ENCODE data around the gene FABP3.

The FABP3 gene

GRCh38 chr1:31371121-31371959, 1.5 kb downstream of the FABP3 start:
- DNase-seq, result no peak

DNA sequence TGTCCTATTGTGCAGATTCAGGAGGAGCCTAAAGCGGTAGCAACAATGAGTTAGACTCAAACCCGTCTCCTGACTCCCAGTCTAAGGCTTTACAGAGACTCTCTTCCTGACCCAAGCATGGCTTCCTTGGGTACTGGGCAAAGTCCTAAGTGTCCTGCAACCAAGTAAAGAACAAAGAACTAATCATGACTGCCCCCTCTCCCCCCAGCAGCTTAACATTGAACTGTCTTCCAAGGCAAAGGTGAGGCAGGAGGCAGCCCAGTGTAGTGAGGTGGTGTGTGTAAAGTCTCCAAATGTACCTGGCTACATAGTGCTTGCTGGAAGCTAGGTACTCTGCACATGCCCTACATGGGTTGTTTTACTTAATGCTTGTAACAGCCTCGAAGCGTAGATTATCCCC, 2.3 kb downstream of the FABP3 start:
- DNase-seq, result no peak

- DNase-seq, result no peak
These were observed 2.9 kb downstream of the FABP3 start for GRCh38 chr1:31370021-31370420.

DNA sequence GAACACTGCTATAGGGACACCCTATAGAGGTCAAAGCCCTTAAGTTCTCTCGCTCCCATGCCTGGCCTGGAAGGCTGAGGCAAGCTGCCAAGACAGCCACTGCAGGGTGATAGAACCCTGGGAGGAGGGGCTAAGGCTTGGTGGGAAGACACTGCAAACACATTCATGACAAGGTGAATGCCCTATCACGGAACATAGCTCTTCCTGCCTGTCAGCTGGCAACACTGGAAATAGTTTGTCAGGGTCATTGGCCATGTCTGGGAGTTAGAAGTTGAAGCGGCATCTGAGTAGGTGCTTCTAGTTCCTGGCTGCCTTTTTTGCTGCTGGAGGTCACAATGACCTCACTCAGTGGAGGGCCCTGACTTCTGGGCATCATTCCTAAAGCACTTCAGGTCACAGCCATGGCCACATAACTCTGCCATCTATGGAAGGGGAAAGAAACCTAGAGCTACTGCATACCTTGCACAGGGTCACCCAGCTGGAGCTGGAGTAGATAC, 4.2 kb downstream of the FABP3 start:
- DNase-seq, result no peak

DNA sequence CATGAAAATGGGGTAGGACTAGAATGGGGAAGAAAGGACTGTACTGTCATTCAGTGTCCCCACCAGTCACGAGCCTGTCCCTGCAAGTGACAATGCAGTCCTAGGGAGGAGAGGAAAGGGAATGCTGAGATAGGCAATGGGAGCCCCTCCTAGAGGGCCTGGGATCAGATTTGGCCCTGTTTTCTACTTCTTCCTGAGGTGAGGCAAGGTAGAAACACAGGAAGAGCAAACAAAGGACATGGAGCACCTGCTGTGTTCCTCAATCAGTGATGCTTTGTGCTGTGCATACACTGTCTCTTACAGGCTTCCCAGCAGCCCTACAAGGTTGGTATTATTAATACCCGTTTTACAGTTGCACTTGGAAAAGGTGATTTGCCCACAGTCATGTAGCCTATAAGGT, 6.1 kb downstream of the FABP3 start:
- no peak for DNase-seq

DNA sequence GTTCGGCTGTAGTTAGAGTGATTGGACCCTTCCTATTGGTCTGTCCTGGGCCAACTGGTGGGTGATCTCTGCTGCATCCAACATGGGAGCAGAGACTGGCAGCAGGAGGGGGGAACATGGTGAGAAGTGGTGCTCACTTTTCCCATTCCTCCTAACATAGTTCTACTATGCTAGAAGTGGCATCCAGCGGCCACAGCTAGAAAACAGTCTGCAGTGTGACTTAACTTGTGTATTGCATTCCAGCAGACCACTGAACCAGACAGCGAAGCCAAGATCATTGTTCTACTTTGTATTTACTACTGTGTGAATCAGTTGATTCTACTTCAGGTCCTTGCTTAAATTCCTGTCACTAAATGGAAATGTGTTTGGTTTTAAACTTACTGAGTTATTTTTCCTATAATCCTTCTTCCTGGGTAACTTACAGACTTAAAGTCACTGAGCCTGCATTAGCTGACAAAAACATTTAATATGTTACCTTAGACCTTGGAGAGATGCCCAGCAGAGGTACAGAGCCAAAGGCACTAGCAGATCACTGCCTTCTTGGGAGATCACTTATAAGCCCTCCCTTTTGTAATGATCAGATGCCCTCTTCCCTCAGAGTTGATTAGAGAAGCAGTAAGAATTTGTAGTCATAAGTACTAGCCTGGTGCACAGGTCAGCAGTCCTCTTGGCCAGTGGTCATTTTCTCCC, 8.2 kb downstream of the FABP3 start:
- DNase-seq, result no peak

DNA sequence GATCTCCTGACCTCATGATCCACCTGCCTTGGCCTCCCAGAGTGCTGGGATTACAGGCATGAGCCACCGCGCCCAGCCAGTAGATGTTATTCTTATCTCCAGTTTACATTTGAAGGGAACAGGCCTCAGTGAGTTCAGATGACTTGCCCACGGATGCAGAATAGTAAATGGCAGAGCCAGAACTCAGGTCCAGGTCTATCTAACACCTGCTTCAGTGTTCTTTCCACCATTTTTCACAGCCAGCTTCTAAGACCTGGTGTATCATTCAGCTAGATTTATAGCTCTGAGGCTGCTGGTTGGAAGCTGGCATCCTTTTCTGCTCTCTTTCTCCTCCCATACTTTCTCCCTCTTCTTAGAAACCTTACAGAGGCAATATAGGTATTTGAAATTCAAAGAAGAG, 10.8 kb downstream of the FABP3 start:
- no peak for DNase-seq

- DNase-seq, result no peak
These were observed 11.3 kb downstream of the FABP3 start for GRCh38 chr1:31361607-31362006.

DNA sequence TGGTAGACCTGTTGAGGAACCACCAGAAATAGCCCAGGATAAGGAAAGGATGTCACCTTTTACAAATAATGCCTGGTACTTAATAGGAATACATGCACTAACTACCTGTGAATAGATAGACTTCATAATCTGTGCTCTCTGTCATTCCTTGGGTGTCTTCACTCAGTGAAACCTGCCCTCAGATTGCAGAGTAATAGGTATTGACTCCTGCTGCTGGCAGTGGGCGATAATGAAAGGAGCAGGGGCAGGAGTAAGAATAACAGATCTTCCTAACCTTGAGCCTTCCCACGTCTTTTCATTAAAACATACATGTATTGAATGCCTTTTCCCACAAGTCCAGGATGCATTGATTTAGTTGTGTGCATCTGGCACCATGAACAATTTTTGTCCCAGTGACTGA, 16.4 kb downstream of the FABP3 start:
- DNase-seq, result no peak

DNA sequence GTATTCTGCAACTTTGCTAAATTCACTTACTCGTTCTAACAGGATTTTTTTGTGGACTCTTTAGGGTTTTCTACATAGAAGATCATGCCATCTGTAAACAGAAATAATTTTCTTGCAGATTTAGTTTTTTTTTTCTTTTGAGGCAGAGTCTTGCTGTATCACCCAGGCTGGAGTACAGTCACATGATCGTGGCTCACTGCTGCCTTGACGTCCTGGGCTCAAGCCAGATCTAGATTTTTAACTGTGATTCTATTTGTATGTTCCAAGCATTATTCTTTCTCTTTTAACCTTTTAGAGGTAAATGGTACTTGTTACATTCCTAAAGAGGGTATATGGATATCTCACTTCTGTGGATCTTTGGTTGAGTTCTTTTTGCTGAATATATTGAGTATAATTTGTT, 18.6 kb downstream of the FABP3 start:
- DNase-seq, result no peak

- DNase-seq, result no peak
These were observed 24.4 kb downstream of the FABP3 start for GRCh38 chr1:31348449-31348848.

DNA sequence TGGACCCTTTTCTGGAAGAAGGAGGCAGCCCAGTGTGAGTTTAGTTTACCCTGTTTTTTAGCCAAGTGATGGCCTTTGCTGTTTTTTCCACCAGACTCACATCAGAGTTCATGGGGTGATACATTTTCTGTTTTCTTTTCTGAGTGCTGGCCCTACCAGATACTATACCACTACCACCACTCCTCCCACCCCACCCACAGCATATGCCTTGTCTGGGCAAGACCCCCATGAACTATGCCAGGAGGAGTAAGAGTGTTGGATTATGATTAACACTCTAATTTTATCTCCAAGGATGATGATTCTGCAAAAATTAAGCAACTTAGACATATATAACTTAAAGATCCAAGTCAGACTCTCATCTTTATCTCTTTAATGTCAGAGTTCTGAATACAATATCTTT, 26.1 kb downstream of the FABP3 start:
- no peak for DNase-seq

DNA sequence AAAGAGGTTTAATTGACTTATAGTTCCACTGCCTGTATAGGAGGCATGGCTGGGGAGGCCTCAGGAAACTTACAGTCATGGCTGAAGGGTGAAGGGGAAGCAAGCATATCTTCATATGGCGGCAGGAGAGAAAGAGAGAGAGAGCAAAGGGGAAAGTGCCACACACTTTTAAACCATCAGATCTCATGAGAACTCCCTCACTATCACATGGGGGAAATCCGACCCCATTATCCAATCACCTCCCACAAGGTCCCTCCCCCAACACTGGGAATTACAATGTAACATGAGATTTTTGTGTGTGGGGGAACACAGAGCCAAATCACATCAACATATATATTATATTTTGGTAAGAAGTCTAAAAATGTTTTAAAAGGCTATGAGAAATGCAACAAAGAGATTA, 27.2 kb downstream of the FABP3 start:
- DNase-seq, result no peak

DNA sequence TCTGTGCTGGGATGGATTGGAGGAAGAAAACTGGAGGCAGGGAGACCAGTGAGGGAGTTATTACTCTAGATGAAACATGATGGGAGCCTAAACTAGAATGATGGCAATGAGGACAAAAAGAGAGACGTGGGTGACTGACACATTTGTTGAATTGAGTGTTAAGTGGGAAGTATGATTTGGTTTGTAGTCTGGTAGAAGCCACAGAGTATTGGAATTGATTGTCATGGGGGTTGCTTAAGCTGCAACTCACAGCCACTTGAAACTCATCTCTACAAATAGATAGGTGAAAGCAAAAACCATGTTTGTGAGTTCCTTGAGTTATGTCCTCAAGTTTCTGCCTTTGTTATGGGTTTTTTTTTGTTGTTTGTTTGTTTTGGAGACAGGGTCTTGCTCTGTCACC, 28.4 kb downstream of the FABP3 start:
- no peak for DNase-seq

DNA sequence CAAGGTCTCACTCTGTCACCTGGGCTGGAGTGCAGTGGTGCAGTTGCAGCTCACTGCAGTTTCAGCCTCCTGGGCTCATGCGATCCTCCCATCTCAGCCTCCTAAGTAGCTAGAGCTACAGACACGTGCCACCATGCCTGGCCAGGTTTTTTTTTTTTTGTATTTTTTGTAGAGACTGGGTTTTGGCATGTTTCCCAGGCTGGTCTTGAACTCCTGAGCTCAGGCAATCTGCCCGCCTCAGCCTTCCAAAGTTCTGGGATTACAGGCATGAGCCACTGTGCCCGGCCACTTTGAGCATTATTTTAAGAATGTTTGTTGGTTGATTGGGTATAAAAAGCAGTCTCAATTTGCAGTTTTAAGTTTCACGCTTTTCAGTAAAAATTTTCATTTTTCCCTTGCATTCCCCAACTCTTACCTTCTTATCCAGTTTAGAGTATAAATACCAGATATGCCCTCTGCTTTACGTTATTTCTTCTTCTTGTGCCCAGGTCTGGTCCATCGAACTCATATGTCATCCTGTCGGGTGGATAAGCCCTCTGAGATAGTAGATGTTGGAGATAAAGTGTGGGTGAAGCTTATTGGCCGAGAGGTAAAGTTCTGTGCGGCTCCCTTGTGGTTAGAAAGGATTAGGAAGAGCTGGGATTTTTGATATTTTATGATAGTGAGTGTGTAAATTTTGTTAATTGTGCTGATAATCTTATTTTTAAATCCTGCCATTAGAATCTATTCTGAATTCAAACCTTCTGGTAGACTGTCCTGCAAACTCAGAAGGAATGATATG, 36.0 kb downstream of the FABP3 start:
- no peak for DNase-seq

- no peak for DNase-seq
These were observed 37.9 kb downstream of the FABP3 start for GRCh38 chr1:31335007-31335406.

GRCh38 chr1:31327381-31327780, 45.5 kb downstream of the FABP3 start:
- no peak for DNase-seq

- no peak for DNase-seq
These were observed 46.4 kb downstream of the FABP3 start for GRCh38 chr1:31326461-31326860.

GRCh38 chr1:31324992-31325391, 47.9 kb downstream of the FABP3 start:
- no peak for DNase-seq

- DNase-seq, result no peak
These were observed 48.8 kb downstream of the FABP3 start for GRCh38 chr1:31324093-31324492.

GRCh38 chr1:31318146-31318545, 54.7 kb downstream of the FABP3 start:
- DNase-seq, result no peak

- DNase-seq, result no peak
These were observed 57.0 kb downstream of the FABP3 start for GRCh38 chr1:31315902-31316301.

Measured in activated CD4-positive, alpha-beta T cell treated with anti-CD3 and anti-CD28 coated beads for 4 hours (primary cell).